Measurements from ENCODE around the gene ANTXR1. TPM values are rescaled to one million over a fixed set of nuclear protein-coding genes. Genes with fewer than 3 reads are reported as not detected.
A peak's percentile ranks its signal among the peaks of the same experiment; 100 is the strongest.

Gene ANTXR1
- total and polyA plus RNA-seq, 9 of the 15 experiments (the other 6 are each of a cell fraction or from before 2014, with no cell fraction given), result 0.07 to 1.00 (median 0.54) TPM

DNA sequence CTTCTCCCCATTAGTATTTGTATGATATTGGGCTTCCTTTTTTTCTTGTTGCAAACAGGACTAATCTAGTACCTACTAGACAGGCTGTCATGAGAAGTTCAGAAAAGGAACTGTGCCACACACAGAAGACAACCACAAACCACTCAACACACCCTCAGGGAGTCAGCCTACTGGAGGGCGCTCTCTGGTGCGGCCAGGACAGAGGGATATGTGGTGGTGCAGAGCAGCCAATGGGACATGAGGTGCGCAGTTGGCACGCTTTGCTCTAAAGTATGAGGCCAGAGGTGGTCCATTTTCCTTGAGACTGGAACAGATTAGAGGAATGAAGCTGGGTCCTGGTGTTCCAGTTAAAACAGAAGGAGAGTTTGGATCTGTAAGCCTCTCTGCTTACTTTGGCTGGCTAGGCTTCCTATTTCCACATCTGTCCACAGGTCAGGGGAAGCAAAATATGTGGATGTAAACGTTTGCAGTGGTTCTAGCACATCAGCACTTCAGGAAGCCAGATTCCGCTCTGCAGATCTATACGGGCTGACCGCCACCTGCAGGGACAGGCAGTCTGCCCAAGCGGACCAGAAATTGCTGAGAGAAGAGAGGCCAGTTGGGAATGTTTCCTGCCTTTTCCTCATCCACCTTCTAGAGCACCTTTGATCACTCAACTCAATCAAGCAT, 260.0 kb downstream of the ANTXR1 start:
- H3K27ac ChIP-seq (ENCODE audit: extremely low read depth, low read depth, low read length), result no peak overlapping the region
- TF ChIP-seq, protein P1, sequence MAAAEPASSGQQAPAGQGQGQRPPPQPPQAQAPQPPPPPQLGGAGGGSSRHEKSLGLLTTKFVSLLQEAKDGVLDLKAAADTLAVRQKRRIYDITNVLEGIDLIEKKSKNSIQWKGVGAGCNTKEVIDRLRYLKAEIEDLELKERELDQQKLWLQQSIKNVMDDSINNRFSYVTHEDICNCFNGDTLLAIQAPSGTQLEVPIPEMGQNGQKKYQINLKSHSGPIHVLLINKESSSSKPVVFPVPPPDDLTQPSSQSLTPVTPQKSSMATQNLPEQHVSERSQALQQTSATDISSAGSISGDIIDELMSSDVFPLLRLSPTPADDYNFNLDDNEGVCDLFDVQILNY (CRISPR knock-in tag; IDR thresholded peaks at IDR 0.05), result no peak
- TF ChIP-seq RAD21 (CRISPR knock-in tag; conservative IDR thresholded peaks at IDR 0.05 in 1 of 2, IDR thresholded peaks at IDR 0.05 in 1 of 2), result peak; percentile 32 to 48; a peak in 3 of 4 replicates
- TF ChIP-seq, protein P2, sequence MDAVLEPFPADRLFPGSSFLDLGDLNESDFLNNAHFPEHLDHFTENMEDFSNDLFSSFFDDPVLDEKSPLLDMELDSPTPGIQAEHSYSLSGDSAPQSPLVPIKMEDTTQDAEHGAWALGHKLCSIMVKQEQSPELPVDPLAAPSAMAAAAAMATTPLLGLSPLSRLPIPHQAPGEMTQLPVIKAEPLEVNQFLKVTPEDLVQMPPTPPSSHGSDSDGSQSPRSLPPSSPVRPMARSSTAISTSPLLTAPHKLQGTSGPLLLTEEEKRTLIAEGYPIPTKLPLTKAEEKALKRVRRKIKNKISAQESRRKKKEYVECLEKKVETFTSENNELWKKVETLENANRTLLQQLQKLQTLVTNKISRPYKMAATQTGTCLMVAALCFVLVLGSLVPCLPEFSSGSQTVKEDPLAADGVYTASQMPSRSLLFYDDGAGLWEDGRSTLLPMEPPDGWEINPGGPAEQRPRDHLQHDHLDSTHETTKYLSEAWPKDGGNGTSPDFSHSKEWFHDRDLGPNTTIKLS (IDR thresholded peaks at IDR 0.05; ENCODE audit: borderline replicate concordance, low read depth), result no peak
- TF ChIP-seq, protein P3, sequence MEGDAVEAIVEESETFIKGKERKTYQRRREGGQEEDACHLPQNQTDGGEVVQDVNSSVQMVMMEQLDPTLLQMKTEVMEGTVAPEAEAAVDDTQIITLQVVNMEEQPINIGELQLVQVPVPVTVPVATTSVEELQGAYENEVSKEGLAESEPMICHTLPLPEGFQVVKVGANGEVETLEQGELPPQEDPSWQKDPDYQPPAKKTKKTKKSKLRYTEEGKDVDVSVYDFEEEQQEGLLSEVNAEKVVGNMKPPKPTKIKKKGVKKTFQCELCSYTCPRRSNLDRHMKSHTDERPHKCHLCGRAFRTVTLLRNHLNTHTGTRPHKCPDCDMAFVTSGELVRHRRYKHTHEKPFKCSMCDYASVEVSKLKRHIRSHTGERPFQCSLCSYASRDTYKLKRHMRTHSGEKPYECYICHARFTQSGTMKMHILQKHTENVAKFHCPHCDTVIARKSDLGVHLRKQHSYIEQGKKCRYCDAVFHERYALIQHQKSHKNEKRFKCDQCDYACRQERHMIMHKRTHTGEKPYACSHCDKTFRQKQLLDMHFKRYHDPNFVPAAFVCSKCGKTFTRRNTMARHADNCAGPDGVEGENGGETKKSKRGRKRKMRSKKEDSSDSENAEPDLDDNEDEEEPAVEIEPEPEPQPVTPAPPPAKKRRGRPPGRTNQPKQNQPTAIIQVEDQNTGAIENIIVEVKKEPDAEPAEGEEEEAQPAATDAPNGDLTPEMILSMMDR (IDR thresholded peaks at IDR 0.05 in 2 of 3, conservative IDR thresholded peaks at IDR 0.05 in 1 of 3; ENCODE audit: insufficient read depth in 2 of 3, low read depth in 1 of 3, low read length in 3 of 3), result peak; percentile 20 to 31 (median 22); a peak in 3 of 6 replicates
- H3K9me1 ChIP-seq (ENCODE audit: control insufficient read depth, insufficient read depth, low read length), result no peaks in the 10 kb centered on the region
- no peak overlapping the region for H3K4me3 ChIP-seq
- DNase-seq (ENCODE audit: extremely low read depth in 1 of 4, low spot score in 3 of 4) (no peak), ATAC-seq (no peak), FAIRE-seq (no peak)
- H3K4me1 ChIP-seq (replicated peaks in 1 of 2; ENCODE audit: control insufficient read depth in 2 of 2, insufficient read depth in 2 of 2, low read length in 2 of 2), result no peaks in the 10 kb centered on the region
- in situ Hi-C loops (cut with MboI), result no loop called here
- peaks cover 4 to 7% of the 10 kb centered on the region in 2 experiments; a peak in 3 of 5 replicates for H3K27me3 ChIP-seq (ENCODE audit: control insufficient read depth in 2 of 2, insufficient read depth in 2 of 2, low read length in 2 of 2)
- no peaks in the 10 kb centered on the region for H3K9me3 ChIP-seq (replicated peaks; ENCODE audit: control insufficient read depth, insufficient read depth, low read depth, low read length)
- BruUV-seq (replicated peaks), result no TSS peak
- WGBS (ENCODE audit: insufficient coverage, low coverage, missing lambda C conversion rate), result under 1% methylated on average over 9 of the region's 9 CpGs
- CTCF ChIA-PET (ENCODE audit: low intra/inter-chr PET ratio), result no interaction called here
- no peak overlapping the region for H2AFZ ChIP-seq (ENCODE audit: low read depth, low read length)
- H3K4me2 ChIP-seq (ENCODE audit: insufficient read depth, low read length), result no peak overlapping the region
- no peaks in the 10 kb centered on the region for H3K36me3 ChIP-seq (ENCODE audit: control insufficient read depth, insufficient read depth, low read length)
- no peak overlapping the region for H3K9ac ChIP-seq (ENCODE audit: insufficient read depth in 1 of 2, low read depth in 2 of 2, low read length in 2 of 2)
- intact Hi-C loops (cut with micrococcal nuclease), result no loop called here
- H4K20me1 ChIP-seq (replicated peaks; ENCODE audit: control insufficient read depth, insufficient read depth, low read length), result no peaks in the 10 kb centered on the region
- POLR2A ChIA-PET, result no interaction called here
- H3K79me2 ChIP-seq (ENCODE audit: control insufficient read depth, insufficient read depth, low read length), result no peaks in the 10 kb centered on the region
